ENCODE measurements around the gene MRPS27.

DNA sequence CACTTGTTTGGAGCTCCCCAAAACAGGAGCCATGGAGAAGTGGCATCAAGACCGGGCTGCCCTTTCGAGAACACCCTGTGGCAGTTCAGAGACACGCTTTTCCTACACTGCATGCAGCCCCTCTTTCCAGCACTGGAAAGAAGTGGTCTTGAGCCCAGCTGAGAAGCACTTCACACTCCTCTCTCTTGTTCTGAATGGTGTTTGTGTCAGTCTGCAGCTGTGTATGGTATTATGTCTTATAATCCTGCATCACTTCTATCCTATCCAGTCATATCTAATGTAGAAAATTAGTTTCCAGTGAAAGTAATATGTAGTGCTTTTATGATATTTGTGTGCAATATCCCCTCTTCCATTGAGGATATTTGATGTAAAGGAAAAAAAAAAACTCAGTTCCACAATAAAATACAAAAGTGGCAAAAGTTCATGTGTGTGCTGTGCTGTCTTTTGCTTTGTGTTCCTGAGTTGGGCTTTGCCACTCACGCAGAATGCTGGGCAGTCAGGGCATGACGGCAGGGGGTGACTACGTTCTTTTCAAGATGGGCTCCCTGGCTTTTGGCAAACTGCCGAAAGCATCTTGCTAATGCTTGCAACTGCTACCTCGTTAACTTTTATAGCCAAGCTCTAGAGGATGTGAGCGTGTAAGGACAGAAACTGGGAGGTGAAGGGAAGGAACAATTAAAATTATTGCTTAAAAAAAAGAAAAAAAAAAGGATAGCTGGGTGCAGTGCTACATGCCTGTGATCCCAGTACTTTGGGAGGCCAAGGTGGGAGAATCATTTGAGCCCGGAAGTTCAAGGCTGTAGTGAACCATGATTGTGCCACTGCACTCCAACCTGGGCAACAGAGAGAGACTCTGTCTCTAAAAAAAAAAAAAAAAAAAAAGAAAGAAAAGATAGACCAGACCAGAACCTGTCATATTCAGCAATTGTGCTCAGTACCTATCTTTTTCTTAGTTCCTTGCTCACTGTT lies 110.6 kb downstream of the MRPS27 start:
- TF ChIP-seq, protein P1, sequence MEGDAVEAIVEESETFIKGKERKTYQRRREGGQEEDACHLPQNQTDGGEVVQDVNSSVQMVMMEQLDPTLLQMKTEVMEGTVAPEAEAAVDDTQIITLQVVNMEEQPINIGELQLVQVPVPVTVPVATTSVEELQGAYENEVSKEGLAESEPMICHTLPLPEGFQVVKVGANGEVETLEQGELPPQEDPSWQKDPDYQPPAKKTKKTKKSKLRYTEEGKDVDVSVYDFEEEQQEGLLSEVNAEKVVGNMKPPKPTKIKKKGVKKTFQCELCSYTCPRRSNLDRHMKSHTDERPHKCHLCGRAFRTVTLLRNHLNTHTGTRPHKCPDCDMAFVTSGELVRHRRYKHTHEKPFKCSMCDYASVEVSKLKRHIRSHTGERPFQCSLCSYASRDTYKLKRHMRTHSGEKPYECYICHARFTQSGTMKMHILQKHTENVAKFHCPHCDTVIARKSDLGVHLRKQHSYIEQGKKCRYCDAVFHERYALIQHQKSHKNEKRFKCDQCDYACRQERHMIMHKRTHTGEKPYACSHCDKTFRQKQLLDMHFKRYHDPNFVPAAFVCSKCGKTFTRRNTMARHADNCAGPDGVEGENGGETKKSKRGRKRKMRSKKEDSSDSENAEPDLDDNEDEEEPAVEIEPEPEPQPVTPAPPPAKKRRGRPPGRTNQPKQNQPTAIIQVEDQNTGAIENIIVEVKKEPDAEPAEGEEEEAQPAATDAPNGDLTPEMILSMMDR (conservative IDR thresholded peaks at IDR 0.05; ENCODE audit: low read depth, low read length): no peak
- TF ChIP-seq MAFK (IDR thresholded peaks at IDR 0.05; ENCODE audit: low read depth, low read length) (no peak), POLR2A (IDR thresholded peaks at IDR 0.05; ENCODE audit: low read depth, low read length) (no peak), FOS (IDR thresholded peaks at IDR 0.05; ENCODE audit: low read depth, low read length) (no peak), SMC3 (IDR thresholded peaks at IDR 0.05; ENCODE audit: low read depth, low read length) (no peak)
